ENCODE measurements around the gene PITPNM3.

DNA sequence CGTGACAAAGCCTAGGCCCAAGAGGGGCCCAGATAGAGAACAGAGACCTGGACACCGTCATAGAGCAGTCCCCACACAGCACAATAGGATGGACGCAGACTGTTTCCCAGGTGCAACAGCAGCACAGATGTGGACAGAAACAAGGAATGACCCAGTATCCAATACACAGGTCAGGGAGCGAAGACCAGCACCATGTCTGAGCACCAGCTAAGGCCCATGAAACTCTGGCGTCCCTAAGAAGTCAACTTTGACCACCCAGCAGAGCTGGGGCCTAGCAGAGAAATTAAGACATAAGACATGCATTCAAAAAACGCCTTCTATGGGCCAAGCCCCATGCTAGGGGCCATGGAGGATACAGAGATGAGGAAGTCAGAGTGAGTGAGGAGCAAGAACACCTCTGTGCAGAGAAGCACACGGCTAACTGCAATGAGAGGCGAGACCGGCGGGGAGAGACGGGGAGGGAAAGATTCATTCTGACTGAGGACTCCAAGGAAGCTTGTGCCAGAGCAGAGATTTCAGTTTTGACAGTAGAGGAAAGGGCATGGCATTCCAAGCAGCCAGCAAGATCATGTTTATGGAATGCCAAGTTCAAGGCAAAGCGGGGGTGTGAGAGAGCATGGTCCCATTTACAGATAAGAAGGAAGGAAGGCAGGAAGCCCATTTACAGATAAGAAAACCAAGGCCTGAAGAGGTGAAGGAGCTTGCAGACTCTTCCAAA, 50.8 kb downstream of the PITPNM3 start:
- TF ChIP-seq, protein P1, sequence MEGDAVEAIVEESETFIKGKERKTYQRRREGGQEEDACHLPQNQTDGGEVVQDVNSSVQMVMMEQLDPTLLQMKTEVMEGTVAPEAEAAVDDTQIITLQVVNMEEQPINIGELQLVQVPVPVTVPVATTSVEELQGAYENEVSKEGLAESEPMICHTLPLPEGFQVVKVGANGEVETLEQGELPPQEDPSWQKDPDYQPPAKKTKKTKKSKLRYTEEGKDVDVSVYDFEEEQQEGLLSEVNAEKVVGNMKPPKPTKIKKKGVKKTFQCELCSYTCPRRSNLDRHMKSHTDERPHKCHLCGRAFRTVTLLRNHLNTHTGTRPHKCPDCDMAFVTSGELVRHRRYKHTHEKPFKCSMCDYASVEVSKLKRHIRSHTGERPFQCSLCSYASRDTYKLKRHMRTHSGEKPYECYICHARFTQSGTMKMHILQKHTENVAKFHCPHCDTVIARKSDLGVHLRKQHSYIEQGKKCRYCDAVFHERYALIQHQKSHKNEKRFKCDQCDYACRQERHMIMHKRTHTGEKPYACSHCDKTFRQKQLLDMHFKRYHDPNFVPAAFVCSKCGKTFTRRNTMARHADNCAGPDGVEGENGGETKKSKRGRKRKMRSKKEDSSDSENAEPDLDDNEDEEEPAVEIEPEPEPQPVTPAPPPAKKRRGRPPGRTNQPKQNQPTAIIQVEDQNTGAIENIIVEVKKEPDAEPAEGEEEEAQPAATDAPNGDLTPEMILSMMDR (IDR thresholded peaks at IDR 0.05), result no peak
- no peak for TF ChIP-seq POLR2A (IDR thresholded peaks at IDR 0.05)
